IPS-20b (cell line): ENCODE measurements around the gene CACNA1H.

Experiments used
- H3K27ac ChIP-seq: one replicate; pipeline ENCODE4 v1.5.1; 2013; ENCODE audit warnings: low read length
- H3K27me3 ChIP-seq: 2 replicates; pipeline ENCODE4 v1.6.1; 2013; ENCODE audit warnings: mild to moderate bottlenecking, low read length, inconsistent platforms; ENCODE audit not compliant: insufficient read depth
- H3K36me3 ChIP-seq: 2 replicates; pipeline ENCODE4 v1.6.1; 2013; ENCODE audit warnings: low read depth, mild to moderate bottlenecking, inconsistent platforms, low read length, moderate library complexity; ENCODE audit not compliant: insufficient read depth
- H3K4me1 ChIP-seq: 2 replicates; pipeline ENCODE4 v1.6.1; 2013; ENCODE audit warnings: mild to moderate bottlenecking, control low read depth, inconsistent platforms, low read length, moderate library complexity; ENCODE audit not compliant: insufficient read depth
- H3K4me3 ChIP-seq: 2 replicates; pipeline ENCODE4 v1.5.1; 2013; ENCODE audit warnings: mild to moderate bottlenecking, low read length, inconsistent platforms
- H3K9ac ChIP-seq: 2 replicates; pipeline ENCODE4 v1.6.1; 2013; ENCODE audit warnings: low read depth, mild to moderate bottlenecking, inconsistent platforms, low read length, moderate library complexity
- H3K9me3 ChIP-seq: 2 replicates; pipeline ENCODE4 v1.6.1; 2013; ENCODE audit warnings: mild to moderate bottlenecking, low read depth, low read length, inconsistent platforms; ENCODE audit not compliant: insufficient read depth

CACNA1H gene

DNA sequence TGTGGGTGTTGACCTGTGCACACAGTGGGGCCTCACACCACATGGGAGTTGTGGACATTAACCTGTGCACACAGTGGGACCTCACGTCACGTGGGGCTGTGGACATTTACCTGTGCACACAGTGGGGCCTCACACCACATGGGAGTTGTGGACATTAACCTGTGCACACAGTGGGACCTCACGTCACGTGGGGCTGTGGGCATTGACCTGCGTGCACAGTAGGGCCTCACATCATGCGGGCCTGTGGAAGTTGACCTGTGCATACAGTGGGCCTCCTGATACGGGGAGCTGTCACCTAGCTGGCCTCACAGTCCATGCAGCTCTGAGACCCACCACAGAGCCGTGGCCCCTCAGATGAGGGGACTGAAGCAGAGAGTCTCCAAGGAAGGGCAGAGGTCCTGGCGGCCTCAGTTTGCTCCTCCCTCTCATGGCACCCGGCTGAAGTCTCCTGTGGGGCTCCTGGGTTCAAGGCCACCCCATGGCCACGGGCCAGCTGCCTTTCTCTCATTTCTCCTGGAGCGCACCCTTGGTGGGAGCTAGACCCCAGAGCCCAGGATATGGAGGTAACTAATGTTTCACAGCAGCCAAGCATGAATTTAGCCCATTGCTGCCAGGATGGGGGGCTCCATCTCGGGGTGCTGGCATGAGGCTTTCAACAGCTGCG is 21.0 kb downstream of the CACNA1H start:
- H3K9ac ChIP-seq = no peak overlapping the region
- no peak overlapping the region for H3K4me3 ChIP-seq
- no peaks in the 10 kb centered on the region for H3K4me1 ChIP-seq
- H3K27ac ChIP-seq = no peak overlapping the region
- no peaks in the 10 kb centered on the region for H3K9me3 ChIP-seq
- no peaks in the 10 kb centered on the region for H3K36me3 ChIP-seq
- H3K27me3 ChIP-seq = no peaks in the 10 kb centered on the region

DNA sequence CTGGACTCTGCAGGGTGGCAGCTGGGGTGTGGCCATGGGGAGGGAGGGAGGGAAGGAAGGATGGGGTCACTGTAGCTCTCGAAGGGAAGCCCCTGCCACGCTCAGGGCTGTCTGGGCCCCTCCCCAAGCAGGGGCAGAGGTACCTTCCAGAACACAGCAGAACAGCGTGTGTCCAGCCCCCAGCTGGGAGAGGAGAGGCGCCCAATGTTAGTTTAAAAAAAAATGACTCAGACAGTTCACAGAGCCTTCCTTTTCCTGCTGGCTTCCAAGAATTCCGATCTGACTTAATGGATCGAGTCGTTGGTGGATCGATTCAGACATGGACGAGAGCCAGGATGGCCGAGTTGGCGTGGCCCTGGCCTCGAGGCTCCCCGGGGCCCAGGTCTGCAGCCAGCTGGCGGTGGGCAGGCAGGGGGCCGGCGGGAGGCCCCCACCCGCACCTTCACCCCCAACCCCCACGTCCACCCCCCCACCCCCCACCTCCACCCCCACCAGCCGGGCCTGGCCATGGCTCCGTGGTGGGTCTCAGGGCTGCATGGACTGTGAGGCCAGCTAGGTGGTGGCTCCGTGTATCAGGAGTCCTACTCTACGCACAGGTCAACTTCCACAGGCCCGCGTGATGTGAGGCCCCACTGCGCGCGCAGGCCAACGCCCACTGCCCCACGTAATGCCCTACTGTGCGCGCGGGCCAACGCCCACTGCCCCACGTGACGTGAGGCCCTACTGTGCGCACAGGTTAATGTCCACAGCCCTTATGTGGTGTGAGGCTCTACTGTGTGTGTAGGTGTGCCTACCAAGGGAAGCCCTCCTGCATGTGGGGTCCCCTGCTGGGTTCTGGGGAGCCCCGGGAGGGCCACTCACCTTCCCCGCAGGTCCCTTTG is 21.8 kb downstream of the CACNA1H start:
- no peaks in the 10 kb centered on the region for H3K27me3 ChIP-seq
- no peak overlapping the region for H3K27ac ChIP-seq
- H3K36me3 ChIP-seq = no peaks in the 10 kb centered on the region
- H3K4me3 ChIP-seq = no peak overlapping the region
- H3K4me1 ChIP-seq = no peaks in the 10 kb centered on the region
- no peaks in the 10 kb centered on the region for H3K9me3 ChIP-seq
- H3K9ac ChIP-seq = no peak overlapping the region

- Histone ChIP-seq H3K27ac (no peak overlapping the region), H3K4me1 (no peaks in the 10 kb centered on the region), H3K9me3 (no peaks in the 10 kb centered on the region), H3K27me3 (no peaks in the 10 kb centered on the region), H3K9ac (no peak overlapping the region), H3K4me3 (no peak overlapping the region), H3K36me3 (no peaks in the 10 kb centered on the region)
These were observed 22.8 kb downstream of the CACNA1H start for GRCh38 chr16:1175566-1176279.

GRCh38 chr16:1176280-1176897 is 23.5 kb downstream of the CACNA1H start:
- H3K4me1 ChIP-seq = no peaks in the 10 kb centered on the region
- H3K27me3 ChIP-seq = no peaks in the 10 kb centered on the region
- no peaks in the 10 kb centered on the region for H3K36me3 ChIP-seq
- no peak overlapping the region for H3K4me3 ChIP-seq
- H3K27ac ChIP-seq = no peak overlapping the region
- no peak overlapping the region for H3K9ac ChIP-seq
- no peaks in the 10 kb centered on the region for H3K9me3 ChIP-seq

DNA sequence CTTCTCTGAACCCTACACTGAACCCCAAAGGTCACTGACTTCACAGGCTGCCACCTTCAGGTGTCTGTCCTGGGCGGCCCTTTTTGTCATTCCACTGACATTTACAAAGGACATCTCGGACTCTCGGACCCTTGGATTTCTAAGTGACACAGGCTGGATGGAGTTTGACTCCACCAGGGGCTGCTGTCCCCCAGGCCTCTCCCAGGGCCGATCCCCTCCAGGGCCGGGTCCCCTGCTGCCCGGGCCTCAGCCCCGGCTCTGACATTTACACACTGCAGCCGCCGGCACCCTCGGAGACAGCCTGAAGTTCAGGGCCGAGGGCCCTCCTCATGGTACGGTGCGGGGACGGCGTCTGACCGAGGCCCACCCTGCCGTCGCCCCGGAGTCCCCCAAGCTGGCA is 24.1 kb downstream of the CACNA1H start:
- no peaks in the 10 kb centered on the region for H3K9me3 ChIP-seq
- no peak overlapping the region for H3K27ac ChIP-seq
- no peaks in the 10 kb centered on the region for H3K27me3 ChIP-seq
- H3K4me1 ChIP-seq = no peaks in the 10 kb centered on the region
- H3K9ac ChIP-seq = no peak overlapping the region
- H3K36me3 ChIP-seq = no peaks in the 10 kb centered on the region
- no peak overlapping the region for H3K4me3 ChIP-seq

DNA sequence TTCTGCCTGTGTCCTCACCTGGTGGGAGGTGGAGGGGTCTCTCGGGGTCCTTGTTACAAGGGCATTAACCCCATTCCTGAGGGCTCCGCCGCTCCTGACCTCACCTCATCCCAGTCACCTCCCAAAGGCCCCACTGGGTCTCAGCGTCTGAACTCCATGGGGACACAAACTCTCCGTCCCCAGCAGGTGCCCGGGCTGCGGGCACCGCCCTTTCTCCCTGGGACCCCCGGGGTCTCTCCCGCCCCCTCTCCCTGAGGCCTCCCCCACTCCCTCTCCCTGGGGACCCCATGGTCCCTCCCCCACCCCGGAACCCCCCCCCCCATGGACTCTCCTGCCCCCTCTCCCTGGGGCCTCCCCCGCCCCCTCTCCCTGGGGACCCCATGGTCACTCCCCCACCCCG is 24.8 kb downstream of the CACNA1H start:
- Histone ChIP-seq H3K27me3 (no peaks in the 10 kb centered on the region), H3K36me3 (no peaks in the 10 kb centered on the region), H3K9me3 (no peaks in the 10 kb centered on the region), H3K4me1 (no peaks in the 10 kb centered on the region), H3K4me3 (no peak overlapping the region), H3K9ac (no peak overlapping the region), H3K27ac (no peak overlapping the region)

DNA sequence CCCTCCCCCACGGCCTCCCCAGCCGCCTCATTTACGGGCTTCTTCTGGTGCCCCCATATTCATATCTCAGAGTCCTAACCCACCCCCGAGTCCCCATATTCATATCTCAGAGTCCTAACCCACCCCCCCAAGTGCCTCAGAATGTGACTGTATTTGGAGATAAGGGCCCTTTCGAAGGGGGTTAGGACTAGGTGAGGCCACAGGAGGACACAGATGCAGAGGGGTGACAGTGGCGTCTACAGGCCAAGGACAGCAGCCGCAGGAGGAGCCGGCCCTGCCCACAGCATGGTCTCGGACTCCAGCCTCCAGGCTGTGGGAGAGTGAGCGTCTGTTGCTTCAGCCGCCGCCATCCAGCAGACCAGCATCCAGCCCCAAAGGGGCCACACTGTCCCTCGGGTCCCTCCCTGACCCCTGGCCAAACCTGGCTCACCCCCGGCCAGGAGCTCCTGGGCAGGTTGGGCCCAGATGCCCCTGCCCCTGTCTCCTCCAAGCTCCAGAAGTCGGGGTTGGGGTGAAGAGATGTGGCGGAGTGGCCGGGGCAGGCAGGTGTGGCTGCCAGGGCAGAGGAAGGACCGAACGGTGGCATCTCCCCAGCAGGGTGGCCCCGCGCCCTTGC is 25.5 kb downstream of the CACNA1H start:
- Histone ChIP-seq H3K4me3 (no peak overlapping the region), H3K9me3 (no peaks in the 10 kb centered on the region), H3K36me3 (no peaks in the 10 kb centered on the region), H3K27me3 (no peaks in the 10 kb centered on the region), H3K27ac (no peak overlapping the region), H3K4me1 (no peaks in the 10 kb centered on the region), H3K9ac (no peak overlapping the region)

DNA sequence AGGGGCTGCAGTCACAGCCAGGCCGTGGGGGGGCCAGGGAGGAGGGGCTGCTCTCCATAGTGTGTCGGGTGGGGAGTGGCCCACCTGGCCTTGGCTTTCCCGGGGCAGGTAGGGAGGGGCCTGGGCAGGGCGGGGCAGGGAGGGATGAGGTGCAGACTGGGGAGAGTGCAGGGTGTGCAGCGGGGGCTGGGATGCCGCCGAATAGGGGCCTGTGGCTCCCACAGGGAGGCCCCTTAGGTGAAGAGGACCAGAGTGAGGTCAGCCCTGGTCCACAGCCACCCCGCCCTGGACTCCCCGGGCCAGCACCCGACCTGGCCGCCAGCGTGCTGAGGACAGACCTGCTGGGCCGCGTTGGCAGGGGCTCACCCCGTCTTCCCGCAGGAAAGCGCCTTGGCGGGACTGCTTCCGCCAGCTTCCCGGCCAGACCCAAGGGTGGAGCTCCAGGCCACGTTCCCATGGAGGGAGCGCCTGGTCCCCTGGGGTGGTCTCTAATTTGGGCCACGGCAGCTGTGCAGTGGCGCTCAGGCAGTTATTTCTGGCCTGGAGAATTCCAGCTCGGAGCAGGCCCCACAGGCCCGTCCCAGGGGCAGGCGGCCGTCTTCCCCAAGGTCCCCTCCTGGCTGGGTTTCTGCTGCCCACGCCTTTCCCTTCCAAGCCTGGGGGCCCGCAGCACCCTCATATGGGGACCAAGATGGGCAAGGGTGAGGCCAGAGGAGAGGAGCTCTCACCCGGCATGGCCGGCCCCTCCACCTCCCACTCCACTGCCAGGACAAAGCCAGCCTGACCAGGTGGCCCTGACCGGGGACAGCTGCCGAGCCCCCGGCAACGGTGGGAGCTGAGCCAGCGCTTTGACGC is 27.9 kb downstream of the CACNA1H start:
- H3K9me3 ChIP-seq = no peaks in the 10 kb centered on the region
- H3K4me3 ChIP-seq = no peak overlapping the region
- no peak overlapping the region for H3K27ac ChIP-seq
- H3K36me3 ChIP-seq = no peaks in the 10 kb centered on the region
- H3K27me3 ChIP-seq = no peaks in the 10 kb centered on the region
- H3K4me1 ChIP-seq = no peaks in the 10 kb centered on the region
- H3K9ac ChIP-seq = no peak overlapping the region

- Histone ChIP-seq H3K27ac (no peak overlapping the region), H3K36me3 (no peaks in the 10 kb centered on the region), H3K9ac (no peak overlapping the region), H3K27me3 (no peaks in the 10 kb centered on the region), H3K9me3 (no peaks in the 10 kb centered on the region), H3K4me3 (no peak overlapping the region), H3K4me1 (no peaks in the 10 kb centered on the region)
These were observed 28.8 kb downstream of the CACNA1H start for GRCh38 chr16:1181404-1182315.

DNA sequence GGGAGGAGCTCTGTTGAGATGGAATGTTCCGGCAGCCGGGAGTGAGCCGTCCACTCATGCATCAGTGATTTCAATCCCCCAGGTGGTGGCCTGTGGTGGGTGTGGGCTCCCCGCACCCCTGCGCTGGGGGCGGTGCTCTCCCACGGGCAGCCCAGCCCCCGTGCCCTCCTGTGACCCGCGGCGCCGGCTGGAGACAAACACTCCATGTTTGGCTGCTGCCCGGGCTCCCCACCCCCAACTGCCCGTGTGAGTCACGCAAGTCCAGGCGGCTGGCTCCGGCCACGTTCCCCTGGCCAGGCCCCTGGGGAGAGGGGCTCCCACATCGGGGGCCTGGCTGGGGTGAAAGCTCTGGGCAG is 29.4 kb downstream of the CACNA1H start:
- no peaks in the 10 kb centered on the region for H3K27me3 ChIP-seq

More for the DNA sequence above, 29.4 kb downstream of the CACNA1H start:
- Histone ChIP-seq H3K4me3 (no peak overlapping the region), H3K9me3 (no peaks in the 10 kb centered on the region), H3K9ac (no peak overlapping the region), H3K4me1 (no peaks in the 10 kb centered on the region), H3K27ac (no peak overlapping the region), H3K36me3 (no peaks in the 10 kb centered on the region)
